Measurements from ENCODE around the gene STAM2.
"Not testable (repeated sequence)": the region's sequence is repeated elsewhere in the genome, so short reads cannot be mapped to it uniquely, and the experiment has no call there.

- TF ChIP-seq FOXP2 (optimal IDR thresholded peaks at IDR 0.05; ENCODE audit: control extremely low read depth, extremely low read length, insufficient read depth); EZH2 (IDR thresholded peaks at IDR 0.05); POLR2AphosphoS5 (IDR thresholded peaks at IDR 0.05; ENCODE audit: borderline replicate concordance, low read depth, low read length): not testable (repeated sequence)
These were observed 8.1 kb downstream of the STAM2 start for GRCh38 chr2:152167470-152167869.

Data from SK-N-MC (cell line).